ENCODE results near the gene TSC22D2. TPM values are rescaled to one million over a fixed set of nuclear protein-coding genes. Genes with fewer than 3 reads are reported as not detected.
"Not testable (repeated sequence)": the region's sequence is repeated elsewhere in the genome, so short reads cannot be mapped to it uniquely, and the experiment has no call there.

TSC22D2 gene
- total RNA-seq, 1 donor from 2014 or later, result 37.9 TPM

DNA sequence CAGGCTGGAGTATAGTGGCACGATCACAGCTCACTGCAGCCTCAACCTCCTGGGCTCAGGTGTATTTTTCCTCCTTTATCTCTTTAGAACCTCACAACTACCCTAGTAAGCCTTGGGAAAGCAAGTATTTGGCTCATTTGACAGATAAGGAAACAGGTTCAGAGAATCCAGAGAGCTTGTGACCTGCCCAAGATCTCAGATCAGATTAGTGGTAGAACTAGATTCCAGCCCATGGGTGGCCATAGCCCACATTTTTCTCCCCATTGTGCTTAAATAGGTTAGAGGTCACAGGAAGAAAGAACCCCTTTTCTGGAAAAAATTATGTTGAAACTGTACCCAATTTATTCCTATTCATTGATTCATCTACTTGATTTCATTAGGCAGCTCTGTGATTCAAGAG, 64.3 kb downstream of the TSC22D2 start:
- no peak overlapping the region for H3K27ac Mint-ChIP-seq (ENCODE audit: unreplicated experiment)
- peaks cover 4% of the 10 kb centered on the region for H3K9me3 Mint-ChIP-seq
- TF ChIP-seq, protein P1, sequence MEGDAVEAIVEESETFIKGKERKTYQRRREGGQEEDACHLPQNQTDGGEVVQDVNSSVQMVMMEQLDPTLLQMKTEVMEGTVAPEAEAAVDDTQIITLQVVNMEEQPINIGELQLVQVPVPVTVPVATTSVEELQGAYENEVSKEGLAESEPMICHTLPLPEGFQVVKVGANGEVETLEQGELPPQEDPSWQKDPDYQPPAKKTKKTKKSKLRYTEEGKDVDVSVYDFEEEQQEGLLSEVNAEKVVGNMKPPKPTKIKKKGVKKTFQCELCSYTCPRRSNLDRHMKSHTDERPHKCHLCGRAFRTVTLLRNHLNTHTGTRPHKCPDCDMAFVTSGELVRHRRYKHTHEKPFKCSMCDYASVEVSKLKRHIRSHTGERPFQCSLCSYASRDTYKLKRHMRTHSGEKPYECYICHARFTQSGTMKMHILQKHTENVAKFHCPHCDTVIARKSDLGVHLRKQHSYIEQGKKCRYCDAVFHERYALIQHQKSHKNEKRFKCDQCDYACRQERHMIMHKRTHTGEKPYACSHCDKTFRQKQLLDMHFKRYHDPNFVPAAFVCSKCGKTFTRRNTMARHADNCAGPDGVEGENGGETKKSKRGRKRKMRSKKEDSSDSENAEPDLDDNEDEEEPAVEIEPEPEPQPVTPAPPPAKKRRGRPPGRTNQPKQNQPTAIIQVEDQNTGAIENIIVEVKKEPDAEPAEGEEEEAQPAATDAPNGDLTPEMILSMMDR (conservative IDR thresholded peaks at IDR 0.05), result no peak
- no peaks in the 10 kb centered on the region for H3K27me3 Mint-ChIP-seq (ENCODE audit: low read depth)
- H3K4me3 Mint-ChIP-seq, result no peak overlapping the region
- DNase-seq (ENCODE audit: low read depth, low spot score), result no peak
- peaks cover 4% of the 10 kb centered on the region for H3K36me3 Mint-ChIP-seq (ENCODE audit: low read depth)
- H3K4me1 Mint-ChIP-seq, result no peaks in the 10 kb centered on the region

DNA sequence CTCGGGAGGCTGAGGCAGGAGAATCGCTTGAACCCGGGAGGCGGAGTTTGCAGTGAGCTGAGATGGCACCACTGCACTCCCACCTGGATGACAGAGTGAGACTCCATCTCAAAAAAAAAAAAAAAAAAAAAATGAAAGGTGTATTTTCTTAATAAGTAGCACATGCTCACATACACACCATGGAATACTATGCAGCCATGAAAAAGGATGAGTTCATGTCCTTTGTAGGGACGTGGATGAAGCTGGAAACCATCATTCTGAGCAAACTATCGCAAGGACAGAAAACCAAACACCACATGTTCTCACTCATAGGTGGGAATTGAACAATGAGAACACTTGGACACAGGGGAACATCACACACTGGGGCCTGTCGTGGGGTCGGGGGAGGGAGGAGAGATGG, 65.1 kb downstream of the TSC22D2 start:
- H3K4me1 Mint-ChIP-seq; H3K36me3 Mint-ChIP-seq (ENCODE audit: low read depth); H3K27ac Mint-ChIP-seq (ENCODE audit: unreplicated experiment); H3K27me3 Mint-ChIP-seq (ENCODE audit: low read depth); H3K4me3 Mint-ChIP-seq; H3K9me3 Mint-ChIP-seq; DNase-seq (ENCODE audit: low read depth, low spot score): not testable (repeated sequence)

DNA sequence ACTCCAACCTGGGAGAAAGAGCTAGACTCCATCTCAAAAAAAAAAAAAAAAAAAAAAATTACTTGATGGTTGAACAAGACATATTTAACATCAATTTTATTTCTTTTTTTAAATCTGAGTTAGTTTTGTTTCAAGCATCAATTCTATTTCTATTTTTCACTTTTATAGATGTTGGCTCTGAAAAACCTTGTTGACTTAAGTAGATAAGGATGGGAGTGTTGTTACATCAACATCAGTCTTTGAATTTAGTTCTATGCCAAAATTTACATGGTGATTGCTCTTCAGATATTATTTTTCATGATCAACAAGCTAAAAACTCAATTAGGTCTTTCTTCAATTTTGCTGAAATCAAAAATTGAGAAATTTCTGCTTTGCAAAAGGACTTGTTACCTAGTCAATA, 71.3 kb downstream of the TSC22D2 start:
- H3K36me3 Mint-ChIP-seq (ENCODE audit: low read depth), result peaks cover 14% of the 10 kb centered on the region
- peaks cover 9% of the 10 kb centered on the region for H3K9me3 Mint-ChIP-seq
- no peaks in the 10 kb centered on the region for H3K27me3 Mint-ChIP-seq (ENCODE audit: low read depth)
- no peak for DNase-seq (ENCODE audit: low read depth, low spot score)
- no peak overlapping the region for H3K27ac Mint-ChIP-seq (ENCODE audit: unreplicated experiment)
- TF ChIP-seq, protein P1 (conservative IDR thresholded peaks at IDR 0.05), result no peak
- H3K4me3 Mint-ChIP-seq, result no peak overlapping the region
- no peaks in the 10 kb centered on the region for H3K4me1 Mint-ChIP-seq

DNA sequence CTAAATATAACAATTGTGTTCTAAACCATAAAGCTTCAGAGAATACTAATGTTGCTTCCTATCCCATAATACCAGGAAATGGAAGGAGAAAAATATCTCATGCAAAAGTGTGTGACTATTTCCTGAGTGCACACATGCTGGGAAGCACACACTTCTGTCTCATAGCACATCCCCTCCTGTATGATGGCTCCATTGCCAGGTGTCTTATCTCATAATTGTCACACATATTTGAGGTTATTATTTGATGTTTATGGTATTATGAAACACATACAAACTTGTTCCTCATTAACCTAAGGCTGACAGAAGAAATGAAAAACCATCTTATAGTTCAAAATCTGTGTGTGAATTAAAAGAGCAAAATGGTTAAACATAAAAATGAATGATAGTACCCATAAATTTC, 72.8 kb downstream of the TSC22D2 start:
- TF ChIP-seq, protein P1 (conservative IDR thresholded peaks at IDR 0.05), result no peak
- Mint-ChIP-seq H3K27me3 (ENCODE audit: low read depth) (no peaks in the 10 kb centered on the region), H3K4me1 (no peaks in the 10 kb centered on the region), H3K36me3 (ENCODE audit: low read depth) (peaks cover 15% of the 10 kb centered on the region), H3K4me3 (no peak overlapping the region), H3K27ac (ENCODE audit: unreplicated experiment) (no peak overlapping the region), H3K9me3 (peaks cover 11% of the 10 kb centered on the region)
- DNase-seq (ENCODE audit: low read depth, low spot score), result no peak

DNA sequence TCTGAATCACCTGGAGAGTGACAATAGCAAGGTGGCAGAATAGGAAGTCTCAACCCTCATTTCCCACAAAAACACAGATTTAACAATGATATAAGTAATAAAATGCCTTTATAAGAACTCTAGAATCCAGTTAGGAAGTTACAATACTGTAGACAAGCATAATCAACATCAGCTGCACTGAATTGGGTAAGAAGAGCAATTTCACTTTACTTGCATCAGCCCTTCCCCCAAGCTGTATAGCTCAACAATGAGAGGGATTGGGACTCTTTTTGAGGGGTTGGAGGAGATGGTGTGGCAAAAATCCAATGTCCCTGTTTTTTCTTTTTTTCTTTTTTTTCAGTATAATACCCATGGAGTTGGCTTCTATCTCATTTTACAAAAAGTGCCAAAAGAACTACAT, 75.1 kb downstream of the TSC22D2 start:
- Mint-ChIP-seq H3K4me1 (no peaks in the 10 kb centered on the region), H3K36me3 (ENCODE audit: low read depth) (peaks cover 13% of the 10 kb centered on the region), H3K9me3 (peaks cover 8% of the 10 kb centered on the region), H3K27me3 (ENCODE audit: low read depth) (no peaks in the 10 kb centered on the region), H3K4me3 (no peak overlapping the region), H3K27ac (ENCODE audit: unreplicated experiment) (no peak overlapping the region)
- no peak for DNase-seq (ENCODE audit: low read depth, low spot score)
- TF ChIP-seq, protein P1 (conservative IDR thresholded peaks at IDR 0.05), result no peak

DNA sequence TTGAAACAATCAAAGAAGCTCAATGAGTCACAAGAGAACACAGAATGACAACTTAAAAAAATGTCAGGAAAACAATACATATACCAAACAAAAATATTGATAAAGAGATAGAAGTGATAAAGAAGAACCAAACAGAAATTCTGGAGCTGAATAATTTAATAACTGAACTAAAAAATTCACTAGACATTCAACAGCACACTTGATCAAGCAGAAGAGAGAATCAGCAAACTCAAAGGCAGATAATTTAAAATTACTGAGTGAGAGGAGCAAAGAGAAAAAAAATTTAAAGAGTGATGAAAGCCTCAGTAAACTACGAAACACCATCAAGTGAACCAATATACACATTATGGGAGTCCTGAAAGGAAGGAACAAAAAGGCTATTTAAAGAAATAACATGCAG, 76.3 kb downstream of the TSC22D2 start:
- DNase-seq (ENCODE audit: low read depth, low spot score), result no peak
- Mint-ChIP-seq H3K4me1 (no peaks in the 10 kb centered on the region), H3K4me3 (no peak overlapping the region), H3K27me3 (ENCODE audit: low read depth) (no peaks in the 10 kb centered on the region), H3K36me3 (ENCODE audit: low read depth) (peaks cover 13% of the 10 kb centered on the region), H3K27ac (ENCODE audit: unreplicated experiment) (no peak overlapping the region), H3K9me3 (peaks cover 8% of the 10 kb centered on the region)
- TF ChIP-seq, protein P1 (conservative IDR thresholded peaks at IDR 0.05), result no peak
